ENCODE results near the gene SAMD4A.

SAMD4A gene

GRCh38 chr14:54688229-54688628 lies 121.3 kb downstream of the SAMD4A start:
- FAIRE-seq (no peak), DNase-seq (ENCODE audit: insufficient read length, low spot score) (no peak)
- no peak for TF ChIP-seq POLR2A (IDR thresholded peaks at IDR 0.05; ENCODE audit: low read depth, low read length)

- no peak for DNase-seq (ENCODE audit: insufficient read length, low spot score)
- no peak for TF ChIP-seq POLR2A (IDR thresholded peaks at IDR 0.05; ENCODE audit: low read depth, low read length)
- no peak for FAIRE-seq
Observed at GRCh38 chr14:54689928-54690327, 123.0 kb downstream of the SAMD4A start.

- no peak for DNase-seq (ENCODE audit: insufficient read length, low spot score)
- no peak for TF ChIP-seq POLR2A (IDR thresholded peaks at IDR 0.05; ENCODE audit: low read depth, low read length)
- FAIRE-seq = no peak
Observed at GRCh38 chr14:54690887-54691286, 124.0 kb downstream of the SAMD4A start.

- peak; percentile 75 for FAIRE-seq
- no peak for TF ChIP-seq POLR2A (IDR thresholded peaks at IDR 0.05; ENCODE audit: low read depth, low read length)
- DNase-seq (ENCODE audit: insufficient read length, low spot score) = peak; percentile 27
Observed at GRCh38 chr14:54691525-54692283, 124.8 kb downstream of the SAMD4A start.

- FAIRE-seq = no peak
- DNase-seq (ENCODE audit: insufficient read length, low spot score) = no peak
- TF ChIP-seq POLR2A (IDR thresholded peaks at IDR 0.05; ENCODE audit: low read depth, low read length) = no peak
Observed at GRCh38 chr14:54692284-54692772, 125.4 kb downstream of the SAMD4A start.

GRCh38 chr14:54693761-54694160 lies 126.8 kb downstream of the SAMD4A start:
- no peak for FAIRE-seq
- no peak for DNase-seq (ENCODE audit: insufficient read length, low spot score)
- TF ChIP-seq POLR2A (IDR thresholded peaks at IDR 0.05; ENCODE audit: low read depth, low read length) = no peak

DNA sequence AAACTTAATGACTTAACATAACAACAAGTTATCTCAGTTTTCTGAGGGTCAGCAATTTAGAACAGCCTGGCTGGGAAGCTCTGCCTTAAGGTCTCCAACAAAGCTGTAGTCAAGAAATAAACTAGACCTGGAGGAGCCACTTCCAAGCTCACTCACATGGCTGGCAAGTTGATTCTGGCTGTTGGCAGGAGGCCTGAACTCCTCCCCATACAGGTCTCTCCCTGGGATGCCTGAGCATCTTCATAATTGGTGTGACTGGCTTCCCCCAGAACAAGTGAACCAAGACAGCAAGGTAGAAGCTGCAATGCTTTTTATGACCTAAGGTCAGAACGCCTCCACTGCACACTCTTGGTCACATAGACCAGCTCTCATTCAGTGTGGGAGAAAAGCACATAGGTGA lies 128.3 kb downstream of the SAMD4A start:
- no peak for DNase-seq (ENCODE audit: insufficient read length, low spot score)
- FAIRE-seq = no peak
- no peak for TF ChIP-seq POLR2A (IDR thresholded peaks at IDR 0.05; ENCODE audit: low read depth, low read length)

DNA sequence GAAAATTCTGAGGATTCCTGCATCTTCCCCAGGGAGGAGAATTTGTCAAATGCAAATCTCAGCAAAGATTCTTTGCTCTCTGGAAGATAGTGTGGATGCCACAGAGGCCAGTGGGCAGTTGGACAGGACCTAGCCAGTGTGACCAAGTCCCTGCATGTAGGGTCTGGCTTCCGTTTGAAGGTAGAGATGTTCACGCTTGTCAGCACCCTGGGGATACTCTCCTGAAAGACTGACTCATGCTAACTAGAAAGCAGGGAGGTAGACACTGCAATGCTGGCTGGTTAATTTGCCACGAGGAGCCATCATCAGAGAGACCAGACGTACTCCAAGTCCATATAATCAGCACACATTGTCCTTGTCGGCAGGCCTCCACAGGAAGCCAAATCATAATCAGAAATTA lies 130.1 kb downstream of the SAMD4A start:
- no peak for TF ChIP-seq POLR2A (IDR thresholded peaks at IDR 0.05; ENCODE audit: low read depth, low read length)
- FAIRE-seq (no peak), DNase-seq (ENCODE audit: insufficient read length, low spot score) (no peak)

GRCh38 chr14:54697803-54698202 lies 130.9 kb downstream of the SAMD4A start:
- no peak for DNase-seq (ENCODE audit: insufficient read length, low spot score)
- no peak for TF ChIP-seq POLR2A (IDR thresholded peaks at IDR 0.05; ENCODE audit: low read depth, low read length)
- FAIRE-seq = no peak

DNA sequence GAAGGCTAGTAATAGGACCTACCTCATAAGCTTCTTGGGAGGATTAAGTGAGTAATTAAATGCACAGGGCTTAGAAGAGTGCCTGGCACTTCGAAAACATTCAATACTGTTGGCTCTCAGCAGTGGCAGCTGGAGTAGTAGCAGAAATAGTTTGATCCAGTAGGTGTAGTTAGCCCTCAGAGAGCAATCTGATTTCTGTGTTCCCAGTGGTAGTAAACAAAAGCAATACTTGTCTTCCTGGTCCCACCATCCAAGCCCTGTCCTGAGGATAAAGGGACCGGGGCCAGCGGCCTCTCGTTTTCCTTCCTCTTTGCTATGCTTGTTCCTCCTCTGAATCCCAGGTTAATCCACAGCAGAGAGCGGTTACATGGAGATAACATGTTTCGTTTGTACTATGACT lies 131.6 kb downstream of the SAMD4A start:
- no peak for TF ChIP-seq POLR2A (IDR thresholded peaks at IDR 0.05; ENCODE audit: low read depth, low read length)
- no peak for FAIRE-seq
- DNase-seq (ENCODE audit: insufficient read length, low spot score) = no peak

DNA sequence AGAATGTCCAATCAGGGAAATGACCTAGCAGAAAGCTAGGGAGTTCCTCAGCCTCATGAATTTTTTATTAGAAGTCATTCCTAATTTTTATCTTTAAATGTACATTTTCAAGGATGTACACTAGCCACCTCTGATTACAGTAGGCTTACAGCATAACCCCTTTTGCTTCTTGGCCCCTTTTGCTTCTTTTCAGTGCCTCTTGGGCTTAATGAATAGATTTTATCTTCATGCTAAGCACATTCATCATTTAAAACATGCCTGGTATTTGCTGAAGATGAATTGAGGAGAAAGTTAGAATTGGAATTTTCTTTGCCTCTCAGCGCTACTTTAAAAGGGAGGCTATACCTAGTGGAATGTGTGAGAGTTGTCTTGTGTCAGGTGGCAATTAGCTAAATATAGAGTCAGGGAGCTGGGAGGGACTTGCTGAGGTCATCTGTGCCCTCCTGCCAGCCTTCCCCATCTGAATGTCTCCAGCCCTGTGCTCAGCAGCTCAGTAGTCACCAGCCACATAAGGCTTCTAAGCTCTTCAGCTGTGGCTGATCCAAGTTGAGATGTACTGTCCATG lies 132.1 kb downstream of the SAMD4A start:
- no peak for DNase-seq (ENCODE audit: insufficient read length, low spot score)
- no peak for FAIRE-seq
- no peak for TF ChIP-seq POLR2A (IDR thresholded peaks at IDR 0.05; ENCODE audit: low read depth, low read length)

DNA sequence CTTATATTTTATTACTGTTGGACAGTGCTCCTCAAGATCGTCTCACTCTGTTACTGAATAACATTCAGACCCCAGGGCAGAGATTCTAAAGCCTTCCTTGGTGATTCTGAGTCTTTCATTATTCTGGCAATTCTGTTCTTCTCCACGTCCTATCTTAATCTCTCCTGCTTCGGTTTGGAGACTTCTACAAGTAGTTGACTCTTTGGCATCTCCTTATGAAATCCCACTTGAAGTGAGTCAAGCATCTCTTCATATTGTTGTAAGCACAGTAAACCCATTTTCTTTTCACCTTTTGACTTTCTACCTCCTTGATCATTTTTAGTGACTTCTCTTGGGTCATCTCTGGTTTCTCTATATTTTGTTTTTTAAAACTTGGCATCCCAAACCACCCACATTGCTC lies 132.8 kb downstream of the SAMD4A start:
- no peak for FAIRE-seq
- TF ChIP-seq POLR2A (IDR thresholded peaks at IDR 0.05; ENCODE audit: low read depth, low read length) = no peak
- DNase-seq (ENCODE audit: insufficient read length, low spot score) = no peak

DNA sequence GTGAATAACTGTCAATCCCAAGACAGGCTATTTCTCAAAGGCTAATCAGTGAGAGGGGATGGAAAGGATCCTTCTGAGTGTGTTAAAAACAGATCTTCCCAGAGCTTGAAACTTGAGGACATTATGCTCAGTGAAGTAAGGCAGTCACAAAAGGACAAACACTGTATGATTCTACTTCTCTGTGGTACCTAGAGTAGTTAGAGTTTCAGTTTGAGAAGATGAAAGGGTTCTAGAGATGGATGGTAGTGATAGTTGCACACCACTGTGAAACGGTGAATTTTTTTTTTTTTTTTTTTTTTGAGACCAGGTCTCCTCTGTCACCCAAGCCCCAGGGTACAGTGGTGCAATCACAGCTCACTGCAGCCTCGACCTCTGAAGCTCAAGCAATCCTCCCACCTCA lies 133.8 kb downstream of the SAMD4A start:
- FAIRE-seq (no peak), DNase-seq (ENCODE audit: insufficient read length, low spot score) (no peak)

GRCh38 chr14:54702014-54702491 lies 135.1 kb downstream of the SAMD4A start:
- no peak for FAIRE-seq
- DNase-seq (ENCODE audit: insufficient read length, low spot score) = no peak
- no peak for TF ChIP-seq POLR2A (IDR thresholded peaks at IDR 0.05; ENCODE audit: low read depth, low read length)

More for the DNA sequence above, 133.8 kb downstream of the SAMD4A start:
- TF ChIP-seq POLR2A (IDR thresholded peaks at IDR 0.05; ENCODE audit: low read depth, low read length) = no peak

GRCh38 chr14:54702492-54702891 lies 135.6 kb downstream of the SAMD4A start:
- no peak for TF ChIP-seq POLR2A (IDR thresholded peaks at IDR 0.05; ENCODE audit: low read depth, low read length)
- FAIRE-seq = no peak
- no peak for DNase-seq (ENCODE audit: insufficient read length, low spot score)

Measured in H54 (cell line).